Measurements from ENCODE around the gene RIMS4.

Gene RIMS4

GRCh38 chr20:44810391-44811149 lies at the start of gene RIMS4:
TSS of gene RIMS4 (minus strand) at chr20:44810546. CDS start at chr20:44810271, 275 bp downstream.
- DNase-seq, result peak; percentile 40

- no peak for DNase-seq
Measured at GRCh38 chr20:44858606-44859360, 48.4 kb upstream of the RIMS4 start.

- no peak for DNase-seq
Measured at GRCh38 chr20:44856856-44857448, 46.6 kb upstream of the RIMS4 start.

- DNase-seq, result no peak
Measured at GRCh38 chr20:44856442-44856841, 46.1 kb upstream of the RIMS4 start.

- no peak for DNase-seq
Measured at GRCh38 chr20:44851545-44851944, 41.2 kb upstream of the RIMS4 start.

- DNase-seq, result no peak
Measured at GRCh38 chr20:44850837-44851236, 40.5 kb upstream of the RIMS4 start.

- no peak for DNase-seq
Measured at GRCh38 chr20:44850272-44850671, 39.9 kb upstream of the RIMS4 start.

- no peak for DNase-seq
Measured at GRCh38 chr20:44849703-44850102, 39.4 kb upstream of the RIMS4 start.

- DNase-seq, result no peak
Measured at GRCh38 chr20:44848254-44849015, 38.1 kb upstream of the RIMS4 start.

GRCh38 chr20:44843876-44844275 lies 33.5 kb upstream of the RIMS4 start:
- no peak for DNase-seq

GRCh38 chr20:44841955-44842354 lies 31.6 kb upstream of the RIMS4 start:
- DNase-seq, result no peak

- no peak for DNase-seq
Measured at GRCh38 chr20:44840826-44841225, 30.5 kb upstream of the RIMS4 start.

- no peak for DNase-seq
Measured at GRCh38 chr20:44839481-44839880, 29.1 kb upstream of the RIMS4 start.

- no peak for DNase-seq
Measured at GRCh38 chr20:44838521-44838920, 28.2 kb upstream of the RIMS4 start.

- no peak for DNase-seq
Measured at GRCh38 chr20:44837946-44838345, 27.6 kb upstream of the RIMS4 start.

GRCh38 chr20:44836601-44837120 lies 26.3 kb upstream of the RIMS4 start:
- DNase-seq, result no peak

- no peak for DNase-seq
Measured at GRCh38 chr20:44835661-44836221, 25.4 kb upstream of the RIMS4 start.

- DNase-seq, result no peak
Measured at GRCh38 chr20:44835116-44835515, 24.8 kb upstream of the RIMS4 start.

GRCh38 chr20:44834693-44835092 lies 24.3 kb upstream of the RIMS4 start:
- DNase-seq, result no peak

GRCh38 chr20:44833437-44833836 lies 23.1 kb upstream of the RIMS4 start:
- DNase-seq, result no peak

- no peak for DNase-seq
Measured at GRCh38 chr20:44832724-44833123, 22.4 kb upstream of the RIMS4 start.

- no peak for DNase-seq
Measured at GRCh38 chr20:44830995-44831394, 20.6 kb upstream of the RIMS4 start.

GRCh38 chr20:44830523-44830922 lies 20.2 kb upstream of the RIMS4 start:
- no peak for DNase-seq

All from COR-L47 (cell line).